Measurements from ENCODE around the gene FLT4. TPM values are rescaled to one million over a fixed set of nuclear protein-coding genes. Genes with fewer than 3 reads are reported as not detected.

FLT4 gene
- total RNA-seq, 1 experiment from 2014 or later = 6.3 TPM

DNA sequence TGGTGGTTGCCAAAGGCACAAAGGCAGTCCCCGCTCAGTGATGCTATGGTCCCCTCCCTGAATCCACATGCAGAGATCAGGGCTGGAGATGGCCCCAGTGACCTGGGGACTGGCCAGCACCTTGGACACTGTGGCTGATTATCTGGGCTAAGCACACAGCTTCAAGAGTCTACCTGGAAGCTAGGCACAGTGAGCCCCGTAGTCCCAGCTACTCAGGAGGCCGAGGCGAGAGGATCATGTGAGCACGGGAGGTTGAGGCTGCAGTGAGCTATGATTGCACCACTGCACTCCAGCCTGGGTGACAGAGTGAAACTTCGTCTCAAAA, 49.8 kb downstream of the FLT4 start:
- H3K4me2 ChIP-seq (ENCODE audit: insufficient read depth, insufficient read length, low read length) = no peak overlapping the region
- no peak overlapping the region for H3K27ac ChIP-seq (ENCODE audit: insufficient read length, low read depth, low read length)
- no peak overlapping the region for H4K5ac ChIP-seq (ENCODE audit: insufficient read length, low read depth, low read length)
- Mint-ChIP-seq H3K27ac (no peak overlapping the region), H3K9me3 (no peaks in the 10 kb centered on the region), H3K4me3 (no peak overlapping the region), H3K27me3 (ENCODE audit: low read depth) (peaks cover 9% of the 10 kb centered on the region; the same call in 1 of the 2 replicates), H3K36me3 (ENCODE audit: insufficient read depth in 1 of 3, low read depth in 3 of 3) (no peaks in the 10 kb centered on the region), H3K4me1 (peaks cover 0 to 6% of the 10 kb centered on the region in 2 experiments; a peak in 2 of 4 replicates)
- H4K91ac ChIP-seq (ENCODE audit: insufficient read length, low read depth, low read length) = no peak overlapping the region
- no peak overlapping the region for H3K9ac ChIP-seq (ENCODE audit: extremely low read depth, insufficient read length, low read length)
- H3K23me2 ChIP-seq (ENCODE audit: insufficient read length, low read depth, low read length, poor library complexity, severe bottlenecking) = no peaks in the 10 kb centered on the region
- no peak overlapping the region for H2BK120ac ChIP-seq (ENCODE audit: low read depth, low read length, poor library complexity, severe bottlenecking)
- H3K27me3 ChIP-seq (ENCODE audit: insufficient read depth, low read length) = no peaks in the 10 kb centered on the region
- H4K8ac ChIP-seq (replicated peaks; ENCODE audit: insufficient read length, low read depth, low read length) = no peak overlapping the region
- H3K9me3 ChIP-seq (ENCODE audit: control insufficient read depth, low read depth, low read length) = no peaks in the 10 kb centered on the region
- H2AK5ac ChIP-seq (ENCODE audit: insufficient read length, low read length) = no peak overlapping the region
- H3K79me2 ChIP-seq (ENCODE audit: insufficient read depth, low read length) = no peaks in the 10 kb centered on the region
- no peak overlapping the region for H3K56ac ChIP-seq (ENCODE audit: insufficient read length, low read depth, low read length)
- H2BK20ac ChIP-seq (ENCODE audit: low read depth, low read length, poor library complexity, severe bottlenecking) = no peak overlapping the region
- H3K14ac ChIP-seq (ENCODE audit: insufficient read depth, low read length) = no peak overlapping the region; the same call in 1 of the 2 replicates
- WGBS (ENCODE audit: extremely low coverage, insufficient read length, low lambda C conversion rate) = no CpG with 5 or more reads among the region's 6 CpGs
- H3K79me1 ChIP-seq (ENCODE audit: insufficient read depth, low read depth, low read length, poor library complexity, severe bottlenecking) = no peaks in the 10 kb centered on the region
- no peak for DNase-seq
- no peak overlapping the region for H2BK12ac ChIP-seq (ENCODE audit: insufficient read length, low read depth, low read length)
- H2BK15ac ChIP-seq (ENCODE audit: low read depth, low read length) = no peak overlapping the region
- H3K23ac ChIP-seq (ENCODE audit: insufficient read length, low read depth, low read length) = no peak overlapping the region
- no peak overlapping the region for H2BK5ac ChIP-seq (ENCODE audit: insufficient read length, low read length)
- H3T11ph ChIP-seq (ENCODE audit: low read length) = no peak overlapping the region
- TF ChIP-seq, protein P1, sequence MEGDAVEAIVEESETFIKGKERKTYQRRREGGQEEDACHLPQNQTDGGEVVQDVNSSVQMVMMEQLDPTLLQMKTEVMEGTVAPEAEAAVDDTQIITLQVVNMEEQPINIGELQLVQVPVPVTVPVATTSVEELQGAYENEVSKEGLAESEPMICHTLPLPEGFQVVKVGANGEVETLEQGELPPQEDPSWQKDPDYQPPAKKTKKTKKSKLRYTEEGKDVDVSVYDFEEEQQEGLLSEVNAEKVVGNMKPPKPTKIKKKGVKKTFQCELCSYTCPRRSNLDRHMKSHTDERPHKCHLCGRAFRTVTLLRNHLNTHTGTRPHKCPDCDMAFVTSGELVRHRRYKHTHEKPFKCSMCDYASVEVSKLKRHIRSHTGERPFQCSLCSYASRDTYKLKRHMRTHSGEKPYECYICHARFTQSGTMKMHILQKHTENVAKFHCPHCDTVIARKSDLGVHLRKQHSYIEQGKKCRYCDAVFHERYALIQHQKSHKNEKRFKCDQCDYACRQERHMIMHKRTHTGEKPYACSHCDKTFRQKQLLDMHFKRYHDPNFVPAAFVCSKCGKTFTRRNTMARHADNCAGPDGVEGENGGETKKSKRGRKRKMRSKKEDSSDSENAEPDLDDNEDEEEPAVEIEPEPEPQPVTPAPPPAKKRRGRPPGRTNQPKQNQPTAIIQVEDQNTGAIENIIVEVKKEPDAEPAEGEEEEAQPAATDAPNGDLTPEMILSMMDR (conservative IDR thresholded peaks at IDR 0.05) = no peak
- no peaks in the 10 kb centered on the region for H3K4me1 ChIP-seq (ENCODE audit: insufficient read depth, low read length)
- H3K4ac ChIP-seq (ENCODE audit: low read depth, low read length) = no peak overlapping the region
- H3K18ac ChIP-seq (ENCODE audit: insufficient read length, low read depth, low read length) = no peak overlapping the region
- H2AFZ ChIP-seq (ENCODE audit: low read length) = no peak overlapping the region
- H4K20me1 ChIP-seq (ENCODE audit: control insufficient read depth, insufficient read depth, insufficient read length) = no peaks in the 10 kb centered on the region

Measured in H9 (cell line).